ENCODE measurements around the gene SNX8. TPM values are rescaled to one million over a fixed set of nuclear protein-coding genes. Genes with fewer than 3 reads are reported as not detected.

Gene SNX8
- total and polyA plus RNA-seq, 2 of the 13 experiments (the other 11 are each of a cell fraction or from before 2014, with no cell fraction given), result 20.6 to 45.2 TPM

DNA sequence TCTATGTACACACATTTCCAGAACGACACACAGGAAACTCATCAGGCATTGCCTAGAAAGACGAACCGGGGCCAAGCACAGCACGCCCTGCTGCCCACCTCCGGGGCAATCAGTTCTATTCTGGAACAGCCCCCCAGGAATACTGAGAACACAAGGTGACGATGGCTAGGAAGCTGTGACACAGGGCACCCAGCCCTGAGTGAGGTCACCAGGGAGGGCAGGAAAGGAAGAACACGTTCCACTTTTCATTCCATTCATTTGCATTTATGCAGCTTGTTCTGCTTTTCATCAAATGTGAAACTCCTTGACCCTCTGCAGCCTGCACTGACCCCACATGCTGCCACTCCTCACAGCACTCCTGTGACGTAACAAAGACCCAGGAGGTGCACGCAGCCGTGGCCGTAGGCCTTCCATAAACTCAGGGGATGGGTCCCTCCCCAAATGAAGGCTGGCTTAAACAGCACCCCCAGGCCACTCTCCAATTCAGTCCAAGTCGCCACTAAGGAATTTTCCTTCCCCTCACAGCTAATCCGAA lies 110.4 kb downstream of the SNX8 start:
- in situ Hi-C loops (cut with HindIII; ENCODE audit: extremely low pct_ligation_motif_present, low pct_unique_long_range_greater_than_20kb), result loop anchor here (25.0 kb wide), 1 partner anchor 617 kb away; no protein-coding TSS in a partner anchor
- H4K20me1 ChIP-seq (ENCODE audit: insufficient read depth, low read length), result no peaks in the 10 kb centered on the region
- peaks cover 30 to 73% of the 10 kb centered on the region in 2 experiments; a peak in 4 of 5 replicates for H3K36me3 ChIP-seq (replicated peaks in 1 of 2; ENCODE audit: control insufficient read depth in 1 of 2, insufficient read depth in 2 of 2, low read length in 2 of 2)
- H3K27me3 ChIP-seq (ENCODE audit: control insufficient read depth in 1 of 2, insufficient read depth in 2 of 2, low read length in 2 of 2), result no peaks in the 10 kb centered on the region
- FAIRE-seq (no peak), ATAC-seq (no peak), DNase-seq (ENCODE audit: low spot score) (no peak)
- H3K4me3 ChIP-seq (replicated peaks in 1 of 3; ENCODE audit: insufficient read depth in 1 of 3, low read depth in 2 of 3, low read length in 3 of 3), result no peak overlapping the region
- H3K79me2 ChIP-seq (ENCODE audit: insufficient read depth, low read length), result peaks cover 3% of the 10 kb centered on the region
- no peak overlapping the region for H3K27ac ChIP-seq (ENCODE audit: extremely low read length, insufficient read depth, low read length)
- H3K9ac ChIP-seq (ENCODE audit: insufficient read depth, low read depth, low read length), result no peak overlapping the region
- no TSS peak for BruUV-seq (replicated peaks)
- 96% methylated on average over 11 of the region's 13 CpGs for WGBS (ENCODE audit: low lambda C conversion rate)
- no peak for TF ChIP-seq ZNF503 (CRISPR knock-in tag; IDR thresholded peaks at IDR 0.05)
- no peak for TF ChIP-seq ZNF557 (CRISPR knock-in tag; IDR thresholded peaks at IDR 0.05)
- TF ChIP-seq SMAD3 (CRISPR knock-in tag; IDR thresholded peaks at IDR 0.05), result no peak
- TF ChIP-seq ZFP37 (CRISPR knock-in tag; IDR thresholded peaks at IDR 0.05; ENCODE audit: borderline replicate concordance), result no peak
- TF ChIP-seq, protein P1, sequence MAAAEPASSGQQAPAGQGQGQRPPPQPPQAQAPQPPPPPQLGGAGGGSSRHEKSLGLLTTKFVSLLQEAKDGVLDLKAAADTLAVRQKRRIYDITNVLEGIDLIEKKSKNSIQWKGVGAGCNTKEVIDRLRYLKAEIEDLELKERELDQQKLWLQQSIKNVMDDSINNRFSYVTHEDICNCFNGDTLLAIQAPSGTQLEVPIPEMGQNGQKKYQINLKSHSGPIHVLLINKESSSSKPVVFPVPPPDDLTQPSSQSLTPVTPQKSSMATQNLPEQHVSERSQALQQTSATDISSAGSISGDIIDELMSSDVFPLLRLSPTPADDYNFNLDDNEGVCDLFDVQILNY (CRISPR knock-in tag; conservative IDR thresholded peaks at IDR 0.05), result no peak
- no peak for TF ChIP-seq ISX (CRISPR knock-in tag; conservative IDR thresholded peaks at IDR 0.05)
- TF ChIP-seq, protein P2, sequence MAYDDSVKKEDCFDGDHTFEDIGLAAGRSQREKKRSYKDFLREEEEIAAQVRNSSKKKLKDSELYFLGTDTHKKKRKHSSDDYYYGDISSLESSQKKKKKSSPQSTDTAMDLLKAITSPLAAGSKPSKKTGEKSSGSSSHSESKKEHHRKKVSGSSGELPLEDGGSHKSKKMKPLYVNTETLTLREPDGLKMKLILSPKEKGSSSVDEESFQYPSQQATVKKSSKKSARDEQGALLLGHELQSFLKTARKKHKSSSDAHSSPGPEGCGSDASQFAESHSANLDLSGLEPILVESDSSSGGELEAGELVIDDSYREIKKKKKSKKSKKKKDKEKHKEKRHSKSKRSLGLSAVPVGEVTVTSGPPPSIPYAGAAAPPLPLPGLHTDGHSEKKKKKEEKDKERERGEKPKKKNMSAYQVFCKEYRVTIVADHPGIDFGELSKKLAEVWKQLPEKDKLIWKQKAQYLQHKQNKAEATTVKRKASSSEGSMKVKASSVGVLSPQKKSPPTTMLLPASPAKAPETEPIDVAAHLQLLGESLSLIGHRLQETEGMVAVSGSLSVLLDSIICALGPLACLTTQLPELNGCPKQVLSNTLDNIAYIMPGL (CRISPR knock-in tag; IDR thresholded peaks at IDR 0.05; ENCODE audit: borderline replicate concordance in 1 of 2, low read depth in 1 of 2), result no peak
- TF ChIP-seq, protein P3, sequence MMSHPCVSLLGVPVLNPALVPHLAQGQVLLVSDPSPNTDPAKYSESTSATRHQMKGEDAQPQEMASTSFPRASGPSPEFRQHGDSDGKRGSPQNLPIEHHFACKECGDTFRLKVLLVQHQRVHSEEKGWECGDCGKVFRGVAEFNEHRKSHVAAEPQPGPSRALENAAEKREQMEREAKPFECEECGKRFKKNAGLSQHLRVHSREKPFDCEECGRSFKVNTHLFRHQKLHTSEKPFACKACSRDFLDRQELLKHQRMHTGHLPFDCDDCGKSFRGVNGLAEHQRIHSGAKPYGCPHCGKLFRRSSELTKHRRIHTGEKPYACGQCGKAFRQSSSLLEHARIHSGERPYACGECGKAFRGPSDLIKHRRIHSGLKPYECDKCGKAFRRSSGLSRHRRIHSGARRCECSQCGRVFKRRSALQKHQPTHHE (CRISPR knock-in tag; IDR thresholded peaks at IDR 0.05; ENCODE audit: borderline replicate concordance), result no peak
- no peak for TF ChIP-seq ELF3 (CRISPR knock-in tag; IDR thresholded peaks at IDR 0.05)
- no peak for TF ChIP-seq SIN3A (IDR thresholded peaks at IDR 0.05; ENCODE audit: borderline replicate concordance, low read depth, low read length)
- no peak for TF ChIP-seq NBN (conservative IDR thresholded peaks at IDR 0.05)
- no peak for TF ChIP-seq KDM4B (CRISPR knock-in tag; IDR thresholded peaks at IDR 0.05)
- no peak overlapping the region for H2AFZ ChIP-seq (ENCODE audit: low read length)
- ChIA-PET CTCF (ENCODE audit: low intra/inter-chr PET ratio, low total read pairs) (no interaction called here), POLR2A (no interaction called here)
- intact Hi-C loops (cut with micrococcal nuclease; ENCODE audit: unreplicated experiment), result no loop called here
- H3K4me1 ChIP-seq (ENCODE audit: insufficient read depth, low read length), result no peaks in the 10 kb centered on the region
- no peaks in the 10 kb centered on the region for H3K9me3 ChIP-seq (ENCODE audit: low read length)
- H3K4me2 ChIP-seq (ENCODE audit: low read depth, low read length), result no peak overlapping the region

Measured in HepG2 (cell line).